Esophagus muscularis mucosa (tissue), 4 donors: Measurements from ENCODE around the gene ELOB.

ENCODE experiments used
- EP300 ChIP-seq: sonication (generic); formaldehyde crosslinking; IDR thresholded peaks from one replicate; pipeline ENCODE4 v1.6.1; 2017; ENCODE audit warnings: antibody characterized with exemption
- POLR2AphosphoS5 ChIP-seq, 2 donors: sonication (generic); formaldehyde crosslinking; IDR thresholded peaks; one replicate each; pipeline ENCODE4 v1.6.1; 2017; ENCODE audit warnings: antibody characterized with exemption in 2 of 2
- TF ChIP-seq, protein P1 (sequence below), 3 experiments: fragments of 200-600 bp in 2 of 3; fragments of 450-650 bp in 1 of 3; sonication (generic) in 2 of 3; IDR thresholded peaks; one replicate each; pipeline ENCODE4 v1.5.1; 2017 to 2019; ENCODE audit warnings: antibody characterized with exemption in 3 of 3, mild to moderate bottlenecking in 2 of 3, moderate library complexity in 1 of 3

DNA sequence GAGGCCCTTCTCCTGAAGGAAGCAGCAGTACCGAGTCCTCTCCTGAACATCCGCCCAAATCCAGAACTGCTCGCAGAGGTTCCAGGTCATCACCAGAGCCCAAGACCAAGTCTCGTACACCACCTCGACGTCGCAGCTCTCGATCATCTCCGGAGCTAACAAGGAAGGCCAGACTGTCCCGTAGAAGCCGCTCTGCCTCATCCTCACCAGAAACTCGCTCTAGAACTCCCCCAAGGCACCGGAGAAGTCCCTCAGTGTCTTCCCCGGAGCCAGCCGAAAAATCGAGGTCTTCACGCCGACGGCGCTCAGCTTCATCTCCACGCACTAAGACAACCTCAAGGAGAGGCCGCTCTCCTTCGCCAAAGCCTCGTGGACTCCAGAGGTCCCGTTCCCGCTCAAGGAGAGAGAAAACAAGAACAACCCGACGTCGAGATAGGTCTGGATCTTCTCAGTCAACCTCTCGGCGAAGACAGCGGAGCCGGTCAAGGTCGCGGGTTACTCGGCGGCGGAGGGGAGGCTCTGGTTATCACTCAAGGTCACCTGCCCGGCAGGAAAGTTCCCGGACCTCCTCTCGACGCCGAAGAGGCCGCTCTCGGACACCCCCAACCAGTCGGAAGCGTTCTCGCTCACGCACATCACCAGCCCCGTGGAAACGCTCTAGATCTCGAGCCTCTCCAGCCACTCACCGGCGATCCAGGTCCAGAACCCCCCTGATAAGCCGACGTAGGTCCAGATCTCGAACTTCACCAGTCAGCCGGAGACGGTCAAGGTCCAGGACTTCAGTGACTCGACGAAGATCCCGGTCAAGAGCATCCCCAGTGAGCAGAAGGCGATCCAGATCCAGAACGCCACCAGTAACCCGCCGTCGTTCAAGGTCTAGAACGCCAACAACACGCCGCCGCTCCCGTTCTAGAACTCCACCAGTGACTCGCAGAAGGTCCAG, 11.3 kb downstream of the ELOB start:
- TF ChIP-seq, protein P1, sequence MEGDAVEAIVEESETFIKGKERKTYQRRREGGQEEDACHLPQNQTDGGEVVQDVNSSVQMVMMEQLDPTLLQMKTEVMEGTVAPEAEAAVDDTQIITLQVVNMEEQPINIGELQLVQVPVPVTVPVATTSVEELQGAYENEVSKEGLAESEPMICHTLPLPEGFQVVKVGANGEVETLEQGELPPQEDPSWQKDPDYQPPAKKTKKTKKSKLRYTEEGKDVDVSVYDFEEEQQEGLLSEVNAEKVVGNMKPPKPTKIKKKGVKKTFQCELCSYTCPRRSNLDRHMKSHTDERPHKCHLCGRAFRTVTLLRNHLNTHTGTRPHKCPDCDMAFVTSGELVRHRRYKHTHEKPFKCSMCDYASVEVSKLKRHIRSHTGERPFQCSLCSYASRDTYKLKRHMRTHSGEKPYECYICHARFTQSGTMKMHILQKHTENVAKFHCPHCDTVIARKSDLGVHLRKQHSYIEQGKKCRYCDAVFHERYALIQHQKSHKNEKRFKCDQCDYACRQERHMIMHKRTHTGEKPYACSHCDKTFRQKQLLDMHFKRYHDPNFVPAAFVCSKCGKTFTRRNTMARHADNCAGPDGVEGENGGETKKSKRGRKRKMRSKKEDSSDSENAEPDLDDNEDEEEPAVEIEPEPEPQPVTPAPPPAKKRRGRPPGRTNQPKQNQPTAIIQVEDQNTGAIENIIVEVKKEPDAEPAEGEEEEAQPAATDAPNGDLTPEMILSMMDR (IDR thresholded peaks at IDR 0.05): no peak
- TF ChIP-seq EP300: no peak
- no peak for TF ChIP-seq POLR2AphosphoS5 (IDR thresholded peaks at IDR 0.05)
